DMS 273 (cell line): ENCODE results near the gene EBF4.
"Not testable (repeated sequence)": the region's sequence is repeated elsewhere in the genome, so short reads cannot be mapped to it uniquely, and the experiment has no call there.

ENCODE experiments used
- DNase-seq: peaks from one replicate; lab custom pipeline; 2025; ENCODE audit not compliant: unreplicated experiment; lab: John Stamatoyannopoulos, UW

The EBF4 gene

DNA sequence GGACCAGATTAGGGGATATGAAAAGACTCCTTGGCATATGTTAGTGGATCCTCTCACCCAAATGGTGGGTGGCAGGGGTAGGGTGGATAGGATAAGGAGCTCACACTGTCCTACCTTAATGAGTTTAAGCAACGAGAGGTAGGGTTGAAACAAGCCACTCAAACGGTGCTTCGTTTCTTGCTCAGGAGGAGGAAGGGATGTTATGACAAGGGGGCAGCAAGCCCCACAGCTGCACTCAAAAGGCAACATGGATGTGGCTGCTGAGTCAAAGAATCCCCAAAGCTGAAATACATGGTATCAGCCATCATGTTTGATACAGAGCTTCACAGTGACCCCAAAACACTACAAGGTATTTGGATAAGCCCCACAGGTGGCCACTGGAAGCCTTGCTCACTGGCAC lies 20.1 kb upstream of the EBF4 start:
- DNase-seq = no peak

GRCh38 chr20:2673453-2673852 lies 19.1 kb upstream of the EBF4 start:
- no peak for DNase-seq

DNA sequence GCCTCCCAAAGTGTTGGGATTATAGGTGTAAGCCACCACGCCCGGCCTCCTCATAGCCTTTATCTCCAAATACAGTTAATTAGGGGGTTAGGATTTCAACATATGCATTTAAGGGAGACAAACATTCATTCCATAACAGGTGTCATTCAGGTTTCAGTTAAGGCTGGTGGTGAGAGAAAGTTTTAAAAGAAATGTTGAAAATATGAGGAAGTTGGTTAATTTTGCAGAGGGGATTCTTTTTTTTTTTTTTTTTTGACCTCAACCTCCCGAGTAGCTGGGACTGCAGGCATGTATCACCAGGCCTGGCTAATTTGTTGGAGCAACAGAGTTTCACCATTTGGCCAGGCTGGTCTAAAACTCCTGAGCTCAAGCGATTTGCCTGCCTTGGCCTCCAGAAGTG lies 12.5 kb upstream of the EBF4 start:
- no peak for DNase-seq

- not testable (repeated sequence) for DNase-seq
Measured at GRCh38 chr20:2682040-2682439, 10.5 kb upstream of the EBF4 start.

- DNase-seq = not testable (repeated sequence)
Measured at GRCh38 chr20:2684817-2685216, 7.8 kb upstream of the EBF4 start.

- no peak for DNase-seq
Measured at GRCh38 chr20:2687514-2687913, 5.1 kb upstream of the EBF4 start.

DNA sequence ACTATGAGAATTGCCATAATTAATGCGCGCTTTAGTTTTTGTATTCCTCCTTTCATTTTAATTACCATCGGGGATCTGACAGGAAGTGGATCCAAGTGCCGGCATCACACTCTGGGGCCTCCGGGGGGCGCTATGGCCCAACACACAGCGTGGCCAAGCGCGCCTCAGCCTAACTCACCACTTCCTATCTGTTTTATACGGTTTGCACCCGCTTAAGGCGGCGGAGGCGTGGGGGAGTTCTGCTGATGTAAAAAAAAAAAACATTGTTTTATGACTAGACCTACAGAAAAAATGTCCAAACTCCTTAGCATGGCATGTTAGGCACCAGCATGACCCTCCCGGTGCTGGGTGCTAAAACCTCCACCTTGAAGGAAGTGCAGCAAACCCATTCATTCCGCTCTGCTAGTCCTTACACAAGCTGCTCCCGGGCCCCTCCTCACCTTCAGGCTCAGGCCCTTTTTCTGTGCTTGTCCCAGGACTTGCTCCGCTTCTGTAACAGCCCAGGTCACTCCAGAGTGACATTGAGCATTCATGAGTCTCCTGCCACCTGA lies 4.5 kb upstream of the EBF4 start:
- peak; percentile 73 for DNase-seq

DNA sequence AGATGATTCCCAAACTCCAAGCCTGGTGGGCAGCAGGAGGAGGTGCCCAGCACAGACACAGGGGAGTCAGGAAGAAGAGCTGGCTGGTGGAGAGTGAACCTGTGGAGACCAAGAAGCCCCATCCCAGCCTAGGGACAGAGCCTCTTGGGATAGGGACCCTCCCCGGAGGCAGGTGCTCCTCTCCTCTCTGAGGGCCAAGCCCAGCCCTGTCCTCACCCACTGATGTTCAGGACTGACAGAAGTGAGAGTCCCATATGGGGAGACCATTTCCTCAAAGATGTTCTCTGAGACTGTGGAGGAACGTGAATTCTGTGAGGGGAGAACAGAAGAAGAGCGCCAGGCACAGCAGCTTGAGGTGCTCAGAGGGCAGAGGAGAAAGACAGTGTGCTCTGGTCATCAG lies 2.4 kb upstream of the EBF4 start:
- DNase-seq = no peak

DNA sequence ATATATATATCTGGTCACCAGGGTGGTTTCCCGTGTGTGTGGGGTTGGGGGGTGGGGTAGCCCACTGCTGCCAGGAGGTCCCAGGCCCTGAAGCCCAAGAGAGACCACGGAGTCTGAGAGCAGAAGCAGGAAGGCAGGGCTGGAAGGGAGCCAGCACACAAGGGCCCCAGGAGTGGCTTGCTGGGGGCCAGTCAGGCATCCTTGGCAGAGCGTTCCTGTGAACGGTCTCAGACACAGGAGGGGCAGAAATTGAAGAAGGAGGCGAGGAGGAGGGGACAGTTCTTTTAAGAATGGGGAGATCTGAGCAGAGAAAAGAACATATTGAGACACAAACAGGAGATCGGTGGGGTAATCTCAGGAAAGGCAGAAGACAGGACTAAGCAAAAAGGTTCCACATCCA lies 1.9 kb upstream of the EBF4 start:
- DNase-seq = no peak

DNA sequence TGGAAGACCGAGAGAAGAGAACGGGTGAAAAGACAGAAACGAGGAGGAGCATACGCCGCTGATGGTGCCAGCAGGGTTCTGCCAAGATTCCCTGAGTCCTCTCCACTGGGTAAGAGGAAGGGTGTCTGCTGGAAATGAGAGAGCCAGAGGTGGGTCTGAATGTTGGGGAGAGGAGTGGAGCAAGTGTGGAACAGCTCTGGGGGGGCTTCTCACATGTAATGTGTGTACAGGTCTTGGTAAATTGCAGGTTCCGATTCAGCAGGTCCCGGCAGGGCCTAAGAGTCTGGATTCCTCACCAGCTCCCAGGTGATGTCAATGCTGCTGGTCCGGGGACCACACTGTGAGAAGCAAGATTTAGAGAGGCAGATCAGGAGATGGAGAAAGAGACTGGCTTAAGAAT lies 1.5 kb upstream of the EBF4 start:
- no peak for DNase-seq

DNA sequence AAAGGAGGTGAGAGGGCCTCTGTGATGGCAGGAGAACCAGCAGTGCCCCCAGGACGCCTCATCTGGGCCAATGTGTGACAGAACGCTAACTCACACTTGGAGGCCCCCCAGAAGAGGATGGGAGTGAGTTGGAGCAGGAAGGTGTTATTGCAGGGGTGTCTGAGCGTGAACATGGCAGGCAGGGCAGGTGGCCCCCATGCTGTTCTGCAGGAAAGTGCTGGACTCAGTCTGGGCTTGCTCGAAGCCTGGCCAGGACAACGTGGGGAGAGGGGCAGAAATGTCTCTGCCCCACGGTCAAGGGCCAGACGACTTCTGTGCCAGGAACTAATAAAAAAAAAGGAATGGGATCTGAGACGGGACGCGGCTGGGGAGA lies 931 bp upstream of the EBF4 start:
- no peak for DNase-seq

GRCh38 chr20:2692886-2693285 lies 306 bp downstream of the EBF4 start:
- peak; percentile 60 for DNase-seq

DNA sequence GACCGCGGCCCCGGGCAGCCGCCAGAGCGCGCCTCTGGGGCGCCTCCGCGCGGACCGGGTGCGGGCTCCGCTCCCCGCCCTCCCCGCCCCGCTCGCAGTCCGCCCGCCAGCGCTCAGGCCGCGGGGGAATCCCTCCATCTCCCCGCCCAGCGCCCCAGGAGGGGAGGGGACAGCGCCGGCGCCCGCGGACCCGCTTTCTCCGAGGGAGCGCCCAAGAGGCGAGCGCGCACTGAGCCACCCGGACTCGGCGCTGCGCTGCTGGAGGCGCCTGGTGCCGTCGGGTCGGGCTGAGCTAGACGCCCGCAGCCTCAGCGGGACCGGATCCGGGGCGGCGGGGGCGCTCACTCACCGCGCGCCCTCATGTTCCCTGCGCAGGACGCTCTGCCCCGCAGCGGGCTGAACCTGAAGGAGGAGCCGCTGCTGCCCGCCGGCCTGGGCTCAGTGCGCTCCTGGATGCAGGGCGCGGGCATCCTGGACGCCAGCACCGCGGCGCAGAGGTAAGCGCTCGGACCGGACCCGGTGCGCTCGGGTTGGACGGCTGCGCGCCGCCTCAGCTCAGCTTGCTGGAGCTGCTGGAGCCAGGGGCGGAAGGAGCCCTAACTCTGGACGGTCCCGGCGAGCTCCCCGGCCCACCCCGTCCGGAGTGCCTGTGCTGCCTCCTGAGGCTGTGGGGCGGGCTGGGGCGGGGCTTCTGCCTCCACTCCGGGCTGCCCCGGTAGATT lies 867 bp downstream of the EBF4 start:
- DNase-seq = peak; percentile 69

GRCh38 chr20:2694008-2694471 lies 1.5 kb downstream of the EBF4 start:
- no peak for DNase-seq

DNA sequence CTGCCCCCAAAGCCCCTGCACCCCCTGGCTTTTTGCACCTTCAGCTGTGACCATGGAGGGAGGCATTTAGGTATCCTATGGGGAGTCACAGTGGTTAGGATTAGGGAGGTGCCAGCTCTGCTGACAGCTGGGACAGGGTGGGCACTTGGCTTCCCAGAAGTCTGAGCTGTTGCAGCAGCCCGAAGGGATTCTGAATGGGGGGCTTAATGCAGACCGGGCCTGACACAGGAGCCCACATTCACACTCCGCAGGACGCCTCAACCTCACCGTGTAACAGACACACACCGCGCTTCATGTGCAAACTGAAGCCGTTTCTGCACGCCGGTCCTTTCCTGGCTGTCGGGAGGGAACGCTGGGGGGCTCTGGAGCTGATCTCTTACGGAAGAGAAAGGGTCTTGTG lies 1.9 kb downstream of the EBF4 start:
- no peak for DNase-seq

DNA sequence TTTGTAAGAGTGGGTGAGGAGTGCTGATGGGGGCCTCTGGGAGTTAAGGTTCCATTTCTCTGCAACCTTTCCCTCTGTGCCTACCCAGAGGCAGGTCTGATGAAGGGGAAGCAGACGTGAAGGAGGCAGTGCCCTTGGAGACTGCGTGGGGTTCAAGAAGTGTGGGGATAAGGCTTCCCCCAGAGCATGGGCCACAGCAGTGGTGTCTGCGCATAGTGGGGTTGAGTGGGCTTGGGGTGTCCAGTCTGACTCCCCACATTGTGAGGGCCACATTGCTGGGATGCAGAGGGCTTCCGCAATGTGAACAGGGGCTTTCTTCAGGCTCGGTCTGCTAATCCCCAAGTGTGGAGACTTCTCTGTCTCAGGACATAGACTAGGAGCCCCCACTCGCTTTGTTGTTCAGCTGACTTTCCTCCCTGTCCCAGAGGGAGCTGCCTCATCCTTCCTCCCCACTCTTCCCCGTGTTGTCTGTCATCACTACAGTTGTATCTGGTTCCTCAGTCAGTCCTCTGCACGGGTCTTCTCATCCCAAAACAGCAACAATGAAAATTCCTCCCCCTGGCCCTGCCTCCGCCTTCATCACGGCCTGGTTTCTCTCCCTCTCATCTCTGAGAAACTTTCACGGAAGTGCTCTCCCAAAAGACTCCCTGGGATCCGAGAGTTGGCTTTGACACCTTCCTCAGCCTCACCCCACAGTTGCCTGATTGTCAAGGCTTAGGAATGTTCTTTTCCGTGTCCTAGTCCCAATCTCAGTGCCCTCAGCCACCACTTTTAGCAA lies 2.8 kb downstream of the EBF4 start:
- DNase-seq = no peak

GRCh38 chr20:2695984-2696525 lies 3.5 kb downstream of the EBF4 start:
- not testable (repeated sequence) for DNase-seq

GRCh38 chr20:2696646-2697045 lies 4.1 kb downstream of the EBF4 start:
- no peak for DNase-seq

DNA sequence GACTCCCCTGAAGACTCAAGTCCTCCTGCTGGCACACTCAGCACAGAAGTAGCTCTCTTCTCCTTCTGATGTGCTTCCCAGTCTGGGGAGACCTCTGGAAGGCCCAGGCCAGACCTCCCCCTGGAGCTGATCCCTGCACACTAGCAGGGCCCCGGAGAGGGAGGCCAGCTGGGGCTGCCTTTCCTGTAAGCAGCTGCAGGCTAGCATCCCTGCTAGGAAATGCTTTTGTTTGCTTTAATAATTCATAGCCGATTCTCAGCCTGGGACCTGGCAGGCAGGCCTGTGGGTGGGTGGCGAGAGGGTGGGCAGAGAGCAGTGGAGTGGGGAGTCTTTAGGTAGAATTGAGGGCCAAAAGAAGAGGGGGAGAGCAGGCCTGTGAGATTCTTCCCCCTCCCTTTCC lies 5.2 kb downstream of the EBF4 start:
- DNase-seq = peak; percentile 17

GRCh38 chr20:2698186-2698817 lies 5.7 kb downstream of the EBF4 start:
- no peak for DNase-seq

DNA sequence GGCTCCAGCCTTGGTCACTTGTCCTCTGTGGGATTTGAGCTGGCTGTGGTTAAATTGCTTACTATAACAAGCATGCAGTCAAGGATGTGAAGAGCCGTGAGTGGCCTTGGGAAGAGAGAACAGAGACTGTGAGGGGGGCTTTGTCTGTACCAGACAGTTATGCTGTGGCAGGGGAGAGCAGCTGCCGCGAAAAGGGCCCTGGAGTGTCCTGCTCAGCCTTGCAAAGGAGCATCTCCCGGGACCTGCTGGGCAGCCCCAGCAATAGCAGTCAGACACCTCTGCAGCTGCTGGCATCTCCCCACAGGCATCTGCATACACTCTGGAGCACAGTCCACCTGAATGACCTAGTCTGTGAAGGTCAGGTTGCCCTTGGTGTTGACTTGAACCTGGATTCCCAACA lies 6.3 kb downstream of the EBF4 start:
- DNase-seq = no peak
